ENCODE measurements around the gene TET1.

GRCh38 chr10:68628576-68629127 is 68.5 kb downstream of the TET1 start:
- no peak for TF ChIP-seq CTCF (IDR thresholded peaks at IDR 0.05)
- no peak for TF ChIP-seq POLR2A (IDR thresholded peaks at IDR 0.05; ENCODE audit: low read depth)
- no peak for TF ChIP-seq EP300 (IDR thresholded peaks at IDR 0.05)
